ENCODE data around the gene SEC24C. TPM values are rescaled to one million over a fixed set of nuclear protein-coding genes. Genes with fewer than 3 reads are reported as not detected.

The SEC24C gene
- total and polyA plus RNA-seq, 2 of the 13 experiments (the other 11 are each of a cell fraction or from before 2014, with no cell fraction given): 63.1 to 66.4 TPM

- TF ChIP-seq KDM5B (CRISPR knock-in tag; IDR thresholded peaks at IDR 0.05; ENCODE audit: borderline replicate concordance): no peak
- no peak for TF ChIP-seq ZBTB49 (CRISPR knock-in tag; IDR thresholded peaks at IDR 0.05; ENCODE audit: borderline replicate concordance)
- no peak for TF ChIP-seq ZNF747 (CRISPR knock-in tag; IDR thresholded peaks at IDR 0.05; ENCODE audit: borderline replicate concordance)
- TF ChIP-seq KLF15 (CRISPR knock-in tag; IDR thresholded peaks at IDR 0.05; ENCODE audit: borderline replicate concordance): no peak
- no peak for TF ChIP-seq BATF2 (CRISPR knock-in tag; IDR thresholded peaks at IDR 0.05)
These were observed 68.5 kb downstream of the SEC24C start (continued) for GRCh38 chr10:73812657-73813056.

GRCh38 chr10:73813333-73813732 lies 69.2 kb downstream of the SEC24C start:
- ChIA-PET CTCF (ENCODE audit: low intra/inter-chr PET ratio, low total read pairs) (no interaction called here), POLR2A (interaction anchor here (1.4 to 1.7 kb wide), 2 partner anchors 27 kb away, joined by 3 to 9 read pairs; no protein-coding TSS in a partner anchor)
- no peak for DNase-seq (ENCODE audit: low spot score)
- Histone ChIP-seq H3K27ac (ENCODE audit: extremely low read length, insufficient read depth, low read length) (no peak overlapping the region), H3K4me3 (replicated peaks in 1 of 3; ENCODE audit: insufficient read depth in 1 of 3, low read depth in 2 of 3, low read length in 3 of 3) (no peak overlapping the region), H2AFZ (ENCODE audit: low read length) (no peak overlapping the region), H3K79me2 (ENCODE audit: insufficient read depth, low read length) (peaks cover 3% of the 10 kb centered on the region), H3K4me1 (ENCODE audit: insufficient read depth, low read length) (peaks cover 21% of the 10 kb centered on the region), H3K27me3 (ENCODE audit: control insufficient read depth in 1 of 2, insufficient read depth in 2 of 2, low read length in 2 of 2) (no peaks in the 10 kb centered on the region; a peak in 1 of 5 replicates), H4K20me1 (ENCODE audit: insufficient read depth, low read length) (no peaks in the 10 kb centered on the region), H3K36me3 (replicated peaks in 1 of 2; ENCODE audit: control insufficient read depth in 1 of 2, insufficient read depth in 2 of 2, low read length in 2 of 2) (peaks cover 1 to 24% of the 10 kb centered on the region in 2 experiments), H3K4me2 (ENCODE audit: low read depth, low read length) (no peak overlapping the region), H3K9me3 (ENCODE audit: low read length) (no peaks in the 10 kb centered on the region), H3K9ac (ENCODE audit: insufficient read depth, low read depth, low read length) (no peak overlapping the region)
- ATAC-seq: no peak
- intact Hi-C loops (cut with micrococcal nuclease; ENCODE audit: unreplicated experiment): no loop called here
- no peak for FAIRE-seq
- no TSS peak for BruUV-seq (replicated peaks)
- 91% methylated on average over 7 of the region's 7 CpGs for WGBS (ENCODE audit: low lambda C conversion rate)
- in situ Hi-C loops (cut with HindIII; ENCODE audit: extremely low pct_ligation_motif_present, low pct_unique_long_range_greater_than_20kb): no loop called here
- TF ChIP-seq NCOA2 (CRISPR knock-in tag; IDR thresholded peaks at IDR 0.05) (no peak), PBX3 (CRISPR knock-in tag; IDR thresholded peaks at IDR 0.05; ENCODE audit: borderline replicate concordance) (no peak), LBX2 (CRISPR knock-in tag; IDR thresholded peaks at IDR 0.05; ENCODE audit: borderline replicate concordance) (no peak), HDAC1 (CRISPR knock-in tag; IDR thresholded peaks at IDR 0.05) (no peak), NFYC (CRISPR knock-in tag; IDR thresholded peaks at IDR 0.05) (no peak), TCF12 (IDR thresholded peaks at IDR 0.05) (no peak), TCF12 (CRISPR knock-in tag; IDR thresholded peaks at IDR 0.05) (no peak), PREB (CRISPR knock-in tag; IDR thresholded peaks at IDR 0.05) (no peak), ZNF691 (CRISPR knock-in tag; IDR thresholded peaks at IDR 0.05; ENCODE audit: borderline replicate concordance, low read depth) (no peak), BCL3 (CRISPR knock-in tag; IDR thresholded peaks at IDR 0.05) (no peak)

Measured in HepG2 (cell line).